GM19395 (cell line): ENCODE data around the gene CAPN9.

ENCODE experiments used
- ATAC-seq: cut with Tn5 transposase; IDR thresholded peaks from one replicate; pipeline ENCODE4 v1.9.1; 2021; ENCODE audit warnings: mild to moderate bottlenecking, moderate library complexity; ENCODE audit not compliant: unreplicated experiment

Gene CAPN9

DNA sequence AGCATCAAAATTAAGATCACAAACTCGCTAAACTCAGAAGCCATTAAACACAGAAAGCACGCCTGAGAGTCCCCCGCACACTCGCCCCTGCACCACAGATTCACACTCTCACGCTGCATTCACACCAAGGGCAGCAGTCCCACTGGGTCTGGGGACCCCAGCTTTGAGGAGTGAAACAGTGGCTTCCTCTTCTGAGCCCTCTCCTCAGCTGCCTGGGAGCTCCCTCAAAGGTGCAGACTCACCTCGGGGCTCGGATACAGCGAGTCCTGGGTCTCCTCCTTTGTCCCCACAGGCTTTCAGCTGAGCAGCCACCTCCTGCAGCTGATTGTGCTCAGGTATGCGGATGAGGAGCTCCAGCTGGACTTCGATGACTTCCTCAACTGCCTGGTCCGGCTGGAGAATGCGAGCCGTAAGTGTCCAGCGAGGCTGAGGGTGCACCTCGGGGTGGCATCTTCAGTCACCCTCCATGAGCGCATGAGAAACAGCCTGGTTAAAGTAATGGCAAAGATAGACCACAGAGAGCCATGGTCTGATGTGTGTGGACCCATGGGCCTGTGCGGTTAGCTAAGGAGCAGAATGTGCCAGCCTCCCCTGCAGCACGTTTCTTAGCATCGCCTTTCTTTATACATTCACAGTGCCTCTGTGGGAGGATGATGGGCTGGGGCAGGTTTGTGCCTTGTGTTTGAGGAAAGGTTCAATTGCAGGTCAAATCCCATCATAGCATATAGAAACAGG is 47.9 kb downstream of the CAPN9 start:
- no peak for ATAC-seq

DNA sequence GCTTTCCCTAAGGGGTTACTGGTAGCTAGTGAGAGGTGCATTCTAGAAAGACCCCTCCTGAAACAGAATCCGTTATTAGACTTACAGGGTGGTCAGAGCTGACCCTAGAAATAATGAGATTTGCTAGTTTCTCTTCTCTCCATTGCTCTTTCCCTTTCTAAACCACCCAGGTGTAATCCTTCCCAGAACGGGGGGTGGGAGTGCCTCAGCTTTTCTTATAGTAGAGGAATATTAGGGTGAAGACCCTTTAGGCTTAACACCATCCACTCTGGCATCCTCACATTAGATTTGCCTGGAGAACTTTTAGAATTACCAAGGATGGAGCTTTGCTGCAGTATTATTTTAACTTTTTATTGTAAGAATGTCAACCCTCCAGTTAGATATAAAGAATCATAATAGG is 49.4 kb downstream of the CAPN9 start:
- ATAC-seq: no peak

DNA sequence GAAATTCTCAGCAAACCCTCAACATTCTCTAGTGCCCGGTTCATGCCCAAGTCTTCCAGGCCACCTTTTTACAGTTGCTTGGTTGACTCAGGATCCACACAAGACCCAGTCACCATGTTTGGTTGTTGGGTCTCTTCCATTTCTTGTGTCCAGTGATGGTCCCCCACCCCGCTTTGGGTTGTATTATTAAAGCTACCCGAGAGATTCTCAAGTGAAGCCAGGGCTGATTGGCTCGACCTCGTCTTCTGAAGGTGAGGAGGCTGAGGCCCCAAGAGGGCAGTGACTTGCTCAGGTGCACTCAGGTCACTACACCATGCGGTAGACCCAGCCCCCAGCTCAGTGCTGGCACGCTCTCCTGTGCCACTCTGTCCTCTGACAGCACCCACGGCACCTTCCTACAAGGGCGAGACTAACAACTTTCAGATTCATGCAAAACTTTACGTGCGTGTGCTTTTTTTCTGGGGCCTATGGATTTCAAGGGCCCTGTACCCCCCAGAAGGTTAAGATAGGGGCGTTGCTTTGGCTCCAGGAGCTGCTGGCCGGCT is 50.3 kb downstream of the CAPN9 start:
- no peak for ATAC-seq

DNA sequence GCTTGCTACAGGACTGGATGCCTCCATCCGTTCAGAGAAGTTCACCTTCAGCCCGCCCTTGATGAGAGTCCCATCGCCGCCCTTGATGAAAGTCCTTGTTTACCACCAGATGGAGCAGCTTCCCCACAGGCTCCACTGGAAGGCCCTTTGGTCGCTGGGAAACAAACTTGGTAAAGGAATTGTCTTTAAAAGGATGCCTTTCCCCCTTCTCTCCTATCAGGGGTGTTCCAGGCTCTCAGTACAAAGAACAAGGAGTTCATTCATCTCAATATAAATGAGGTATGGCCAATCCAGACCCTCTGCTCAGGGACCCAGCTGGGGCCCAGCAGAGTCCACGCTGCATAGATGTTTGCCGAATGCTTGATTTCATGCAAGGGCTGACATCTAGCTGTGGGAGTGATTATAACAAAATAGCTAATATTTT is 50.8 kb downstream of the CAPN9 start:
- ATAC-seq: no peak

DNA sequence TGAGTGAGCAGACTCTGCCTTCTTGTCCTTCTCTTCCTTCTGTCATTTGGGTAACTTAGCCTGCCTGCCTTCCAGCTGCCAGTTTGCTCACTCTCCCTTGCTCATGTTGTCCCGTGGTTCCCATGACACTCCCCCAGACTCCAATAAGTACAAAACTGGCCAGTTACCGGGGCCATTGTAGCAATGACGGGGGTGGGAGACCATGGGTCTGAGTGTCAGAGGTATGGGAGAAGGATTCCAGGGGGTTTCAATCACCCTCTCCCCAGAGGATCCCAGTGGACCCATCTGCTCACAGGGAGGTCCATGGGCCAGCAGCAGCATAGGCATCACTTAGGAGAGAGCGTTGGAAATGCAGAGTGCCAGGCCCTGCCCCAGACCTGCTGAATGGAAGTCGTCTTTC is 51.3 kb downstream of the CAPN9 start:
- ATAC-seq: no peak

DNA sequence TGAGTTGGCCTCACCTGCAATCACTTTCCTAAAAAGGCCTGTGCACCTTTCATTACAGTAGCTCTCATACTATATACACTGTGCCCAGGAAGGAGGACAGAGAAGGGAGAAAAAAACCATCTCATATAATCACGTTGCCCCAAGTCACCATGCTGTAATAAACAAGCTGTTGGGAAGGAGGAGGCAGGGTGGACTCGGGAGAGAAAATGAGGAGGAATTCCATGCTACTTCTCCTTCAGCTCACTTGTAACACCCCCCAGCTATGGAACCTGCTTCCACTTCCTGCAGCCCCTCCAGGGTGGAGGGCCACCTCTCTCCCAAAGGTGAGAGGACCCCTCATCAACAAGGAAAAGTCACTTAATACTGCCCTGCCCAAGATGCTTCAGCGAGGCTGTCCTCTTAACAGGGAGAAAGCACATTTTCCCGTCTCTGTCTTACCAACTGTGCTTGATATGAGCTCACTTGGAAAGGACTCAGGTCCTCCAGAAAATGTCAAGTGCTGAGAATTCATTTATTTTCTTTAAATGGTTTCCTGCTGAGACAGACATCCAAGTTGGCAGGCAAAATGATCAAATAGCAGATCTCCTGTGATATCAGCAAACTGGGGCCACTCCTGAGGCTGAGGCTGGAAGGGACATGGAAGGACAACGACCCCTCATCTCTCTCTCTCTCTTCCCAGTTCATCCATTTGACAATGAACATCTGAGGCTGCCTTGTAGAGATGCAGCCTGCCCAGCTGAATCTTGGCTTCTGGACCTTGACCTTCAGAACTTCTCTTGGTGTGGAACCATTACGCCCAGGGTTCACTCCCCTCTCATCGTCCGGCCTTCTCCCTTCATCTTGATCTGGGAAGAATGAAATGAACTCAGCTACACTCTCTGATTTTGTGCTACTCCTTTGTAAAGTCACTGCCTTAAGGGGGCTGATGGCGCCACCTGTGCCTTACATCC is 54.0 kb downstream of the CAPN9 start:
- no peak for ATAC-seq

DNA sequence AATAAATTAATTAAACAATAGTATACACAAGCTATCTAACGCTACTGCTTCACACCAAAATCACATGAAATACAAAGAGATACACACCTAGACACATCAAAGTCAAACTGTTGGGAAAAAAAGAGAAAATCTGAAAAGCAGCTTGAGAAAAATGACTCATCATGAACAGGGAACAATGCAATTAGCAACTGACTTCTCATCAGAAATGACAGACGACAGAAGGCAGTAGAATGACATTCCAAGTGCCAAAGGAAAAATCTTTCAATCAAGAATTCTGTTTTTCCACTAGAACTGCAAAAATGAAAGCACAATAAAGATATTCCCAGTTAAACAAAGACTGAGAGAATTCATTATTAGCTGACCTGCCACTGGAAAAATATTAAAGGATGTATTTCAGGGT is 57.2 kb downstream of the CAPN9 start:
- ATAC-seq: no peak

DNA sequence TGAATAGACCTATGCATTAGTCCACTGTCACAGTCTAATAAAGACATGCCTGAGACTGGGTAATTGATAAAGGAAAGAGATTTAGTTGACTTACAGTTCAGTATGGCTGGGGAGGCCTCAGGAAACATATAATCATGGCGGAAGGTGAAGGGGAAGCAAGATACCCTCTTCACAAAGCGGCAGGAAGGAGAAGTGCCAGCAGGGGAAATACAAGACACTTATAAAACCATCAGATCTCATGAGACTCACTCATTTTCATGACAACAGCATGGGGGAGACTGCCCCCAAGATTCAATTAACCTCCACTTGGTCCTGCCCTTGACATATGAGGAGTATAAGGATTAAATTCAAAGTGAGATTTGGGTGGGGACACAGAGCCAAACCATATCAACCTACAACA is 59.4 kb downstream of the CAPN9 start:
- ATAC-seq: no peak

DNA sequence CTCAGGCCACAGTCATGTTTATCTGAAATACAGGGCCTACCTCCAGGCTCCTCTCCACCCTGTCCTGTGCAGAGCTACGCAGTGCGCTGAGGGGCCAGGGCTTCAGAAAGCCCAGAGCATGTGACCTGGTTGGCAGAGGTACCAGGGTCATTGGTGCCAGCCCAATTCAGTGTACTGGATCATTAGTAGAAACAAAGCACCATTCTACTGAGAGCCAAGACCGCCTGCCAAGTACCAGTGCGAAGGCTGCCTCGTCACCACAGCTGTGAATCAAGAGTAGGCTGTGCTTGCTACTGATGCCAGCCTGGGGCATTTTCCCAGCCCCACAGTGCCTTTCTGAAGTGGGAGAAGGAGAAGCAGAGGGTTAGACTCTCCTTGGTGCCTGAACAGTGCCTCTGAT is 59.8 kb downstream of the CAPN9 start:
- ATAC-seq: no peak

DNA sequence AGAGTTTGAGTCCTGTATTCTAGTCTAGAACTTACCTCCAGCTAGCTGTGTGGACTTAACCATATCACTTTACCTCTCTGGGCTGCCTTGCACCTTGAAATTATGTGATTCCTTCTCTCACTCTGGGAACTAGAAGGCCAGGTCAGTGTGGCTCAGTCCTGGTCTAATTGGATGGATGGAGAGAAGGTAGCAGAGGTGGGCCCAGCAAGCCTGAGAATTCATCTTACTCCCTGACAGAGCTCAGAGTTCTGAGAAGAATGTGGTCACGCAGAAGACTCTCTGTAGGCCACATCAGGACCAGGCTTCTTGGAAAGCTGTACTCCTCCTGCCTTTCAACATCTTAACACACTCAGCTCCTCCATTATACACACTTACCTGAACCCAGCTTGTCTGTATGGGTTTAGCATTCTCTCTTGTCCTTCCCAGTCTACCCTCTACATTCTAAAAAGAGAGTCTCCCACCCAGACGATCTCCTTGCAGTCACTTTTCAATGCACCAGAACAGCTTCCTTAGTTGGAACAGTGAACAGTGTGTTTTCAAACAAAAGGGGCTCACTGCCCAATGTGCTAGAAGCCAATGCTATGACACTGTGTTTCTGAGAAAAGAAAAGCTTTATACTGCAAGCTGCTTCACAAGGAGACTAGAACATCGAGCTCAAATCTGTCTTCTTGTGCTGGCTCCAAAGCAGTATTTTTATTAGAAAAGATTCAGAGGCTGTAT is 60.5 kb downstream of the CAPN9 start:
- no peak for ATAC-seq

DNA sequence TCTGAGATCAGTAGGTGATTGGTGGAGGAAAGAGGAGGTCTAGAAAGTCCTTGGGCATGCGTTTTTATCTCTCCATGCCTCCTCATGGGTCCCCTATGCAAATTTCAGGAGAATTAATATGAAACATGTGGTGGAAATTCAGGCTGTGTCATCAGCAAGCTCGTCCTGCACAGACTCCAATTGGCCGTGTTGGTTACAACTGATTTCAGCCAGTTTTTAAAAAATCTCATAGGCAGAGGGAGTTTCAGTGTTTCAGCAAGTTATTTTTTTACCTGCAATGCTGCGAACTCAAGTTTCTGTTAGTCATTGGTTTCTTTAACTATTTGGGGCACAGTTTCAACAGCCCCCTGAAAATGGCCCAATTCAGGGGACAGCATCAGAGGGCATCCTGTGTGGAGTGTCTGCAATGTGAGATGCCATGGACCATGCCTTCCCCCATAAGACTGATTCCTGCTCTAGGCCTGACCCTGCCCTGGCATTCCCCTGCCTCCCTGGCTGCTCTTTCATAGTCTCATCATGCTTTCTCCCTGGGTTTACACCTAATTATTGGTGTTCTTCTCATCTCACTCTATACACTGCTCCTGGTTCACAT is 61.2 kb downstream of the CAPN9 start:
- no peak for ATAC-seq

DNA sequence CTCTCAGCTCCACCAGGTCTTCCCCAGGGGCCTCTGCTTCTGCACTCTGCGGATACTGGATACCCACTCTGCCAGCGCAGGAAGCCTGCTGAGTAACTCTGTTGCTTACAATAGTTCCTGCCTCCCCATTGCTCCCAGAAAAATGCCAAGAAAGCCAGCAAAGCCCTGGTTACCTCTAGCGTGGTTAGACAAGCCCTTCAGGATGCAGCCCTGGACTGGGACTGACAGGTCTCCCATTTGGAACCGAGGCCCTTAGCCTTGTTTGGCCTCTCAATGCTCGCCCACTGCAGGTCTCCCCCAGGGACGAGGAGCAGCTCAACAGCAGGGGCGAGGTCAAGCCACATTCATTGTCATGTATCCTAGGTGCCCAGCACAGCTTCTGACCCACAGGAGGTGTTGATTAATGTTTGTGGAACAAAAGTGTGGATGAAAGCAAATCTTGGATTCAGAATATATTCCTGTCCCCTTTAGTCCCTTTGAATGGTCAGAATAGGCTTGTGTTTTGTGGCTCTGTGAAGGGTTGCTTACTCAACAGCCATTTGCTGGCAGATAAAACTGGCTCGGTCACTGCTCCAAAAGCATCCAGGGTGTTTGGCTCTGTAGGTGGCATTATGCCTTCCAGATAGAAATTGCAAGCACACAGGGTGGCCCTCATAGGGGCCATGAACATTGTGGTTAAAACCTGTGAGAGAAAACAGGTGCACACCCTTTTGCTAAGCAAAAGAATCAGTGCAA is 62.2 kb downstream of the CAPN9 start:
- no peak for ATAC-seq

DNA sequence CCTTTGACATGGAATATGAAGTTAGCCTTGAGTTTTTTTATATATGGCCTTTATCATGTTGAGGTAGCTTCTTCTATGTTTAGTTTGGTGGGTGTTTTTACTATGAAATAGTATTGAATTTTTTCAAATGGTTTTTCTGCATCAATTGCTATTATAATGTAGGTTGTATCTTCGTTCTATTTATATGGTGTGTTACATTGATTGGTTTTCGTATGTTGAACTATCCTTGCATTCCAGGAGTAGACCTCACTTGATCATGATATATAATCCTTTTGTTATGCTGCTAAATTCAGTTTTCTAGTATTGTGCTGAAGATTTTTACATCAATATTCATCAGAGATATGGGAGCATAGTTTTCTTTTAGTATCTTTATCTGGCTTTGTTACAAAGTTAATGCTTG is 65.4 kb downstream of the CAPN9 start:
- no peak for ATAC-seq

DNA sequence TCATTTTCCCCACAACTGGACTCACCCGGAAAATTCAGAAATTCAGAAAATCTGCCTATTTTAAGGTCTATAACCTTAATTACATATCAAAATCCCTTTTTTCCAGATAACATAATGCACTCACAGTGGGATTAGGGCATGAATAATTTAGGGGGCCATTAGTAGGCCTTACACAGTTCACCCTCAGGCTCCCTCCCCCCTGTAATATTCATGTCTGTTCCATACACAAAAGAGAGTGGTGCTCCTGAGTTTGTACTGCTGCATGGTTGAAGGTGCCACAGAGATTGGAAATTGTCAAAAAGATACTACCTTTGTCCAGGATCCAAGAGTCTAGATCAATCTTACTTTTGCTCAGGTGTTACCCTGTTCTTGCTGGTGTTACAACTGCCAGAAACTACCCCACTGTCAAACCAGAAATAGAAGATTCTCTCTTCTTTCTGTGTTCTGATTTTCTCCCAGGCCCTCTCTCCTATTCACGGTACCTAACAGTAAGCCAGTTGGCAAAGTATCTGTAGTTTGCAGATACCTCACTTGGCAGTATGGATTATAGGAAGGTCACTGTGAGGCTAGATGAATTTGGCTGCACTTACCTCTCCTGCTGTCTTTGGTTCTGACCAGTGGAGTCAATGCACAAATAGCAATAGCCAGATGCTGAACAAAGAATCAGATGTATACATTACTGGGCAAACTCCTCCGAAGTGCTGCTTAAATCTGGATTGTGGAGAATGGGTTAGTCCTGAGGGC is 67.9 kb downstream of the CAPN9 start:
- no peak for ATAC-seq

DNA sequence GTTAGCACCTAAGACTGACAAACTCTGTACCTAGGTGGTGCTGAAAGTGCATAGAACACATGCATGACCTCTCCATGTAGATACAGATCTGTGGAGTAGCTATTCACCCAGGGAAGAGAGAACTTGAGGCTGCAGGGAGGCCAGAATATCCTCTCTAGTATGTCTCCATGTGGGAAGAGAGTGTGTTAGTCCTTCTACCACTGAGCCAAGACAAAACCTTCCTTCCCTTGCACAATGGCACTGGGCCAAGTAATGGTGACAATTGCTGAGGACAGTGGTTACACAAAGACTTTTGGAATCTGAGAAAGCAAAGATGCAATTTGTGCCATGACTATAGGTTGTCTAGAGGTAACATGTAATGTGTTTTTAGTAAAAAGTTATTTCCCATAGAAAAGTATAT is 68.8 kb downstream of the CAPN9 start:
- no peak for ATAC-seq

DNA sequence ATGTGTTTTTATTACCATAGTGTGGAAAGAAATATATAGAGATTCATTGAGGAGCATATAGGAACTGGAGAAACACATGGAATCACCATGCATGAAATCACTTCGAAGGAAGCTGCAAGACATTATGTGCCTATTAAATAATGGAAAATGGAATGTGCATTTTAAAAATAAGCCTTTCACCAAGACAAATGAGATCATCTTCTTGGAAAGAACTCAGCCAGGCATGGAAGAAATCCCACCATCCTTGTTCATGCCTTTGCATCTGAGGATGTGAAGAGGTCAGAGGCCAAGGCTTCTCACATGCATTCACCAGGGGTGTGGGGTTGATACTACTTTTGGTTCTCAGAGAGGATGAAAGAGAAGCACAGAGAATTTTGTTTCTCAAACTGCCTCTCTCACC is 71.2 kb downstream of the CAPN9 start:
- no peak for ATAC-seq

DNA sequence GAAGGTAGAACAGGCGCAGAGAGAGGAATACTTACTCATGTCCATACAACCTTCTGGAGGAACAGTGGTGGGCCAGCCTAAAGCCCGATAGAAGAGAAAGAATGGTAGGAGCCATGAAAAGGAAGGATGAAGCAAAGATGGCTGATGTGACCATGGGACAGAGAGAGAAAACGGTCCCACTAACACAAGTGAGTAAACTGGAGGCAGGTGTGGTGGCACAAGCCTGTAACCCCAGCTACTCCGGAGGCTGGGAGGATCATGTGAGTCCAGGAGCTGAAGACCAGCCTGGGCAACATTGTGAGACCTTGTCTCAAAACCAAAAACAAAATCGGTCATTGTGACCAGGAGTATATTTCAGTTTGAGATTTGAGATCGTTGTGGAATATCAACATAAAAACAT is 71.7 kb downstream of the CAPN9 start:
- ATAC-seq: no peak

DNA sequence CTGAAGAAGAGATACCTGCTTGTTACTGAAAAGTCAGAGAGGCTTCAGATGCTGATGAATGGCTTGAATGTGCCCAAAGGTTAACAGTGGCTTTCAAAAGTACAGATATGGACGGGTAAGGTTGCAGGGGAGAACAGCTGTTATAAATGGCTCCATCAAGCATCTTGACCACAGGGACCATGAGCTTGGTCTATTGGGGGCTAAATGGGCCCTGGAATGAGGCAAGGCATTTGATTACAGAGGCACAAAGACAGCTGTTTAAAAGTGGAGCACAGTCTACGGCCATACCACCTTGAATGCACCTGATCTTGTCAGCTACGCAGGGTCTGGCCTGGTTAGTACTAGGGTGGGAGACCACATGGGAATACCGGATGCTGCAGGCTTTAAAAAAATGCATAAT is 72.8 kb downstream of the CAPN9 start:
- no peak for ATAC-seq

DNA sequence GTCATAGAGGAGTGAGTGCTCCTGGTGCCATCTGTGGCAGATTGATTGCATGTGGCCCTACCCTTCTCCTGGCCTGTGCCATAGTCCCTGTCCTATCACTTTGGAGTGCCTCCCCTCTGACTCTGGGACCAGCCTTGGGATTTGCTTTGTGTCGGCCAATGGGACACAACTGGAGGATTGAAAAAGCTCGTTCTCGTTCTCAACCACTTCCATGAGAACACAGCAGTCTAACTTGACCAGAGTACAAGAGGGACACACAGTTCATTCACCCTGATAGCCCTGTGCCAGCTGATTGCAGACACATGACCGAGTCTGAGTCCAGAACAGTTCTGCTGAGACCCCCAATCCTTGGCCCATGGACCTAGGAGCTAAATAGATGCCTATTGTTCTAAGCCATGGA is 73.4 kb downstream of the CAPN9 start:
- ATAC-seq: no peak

DNA sequence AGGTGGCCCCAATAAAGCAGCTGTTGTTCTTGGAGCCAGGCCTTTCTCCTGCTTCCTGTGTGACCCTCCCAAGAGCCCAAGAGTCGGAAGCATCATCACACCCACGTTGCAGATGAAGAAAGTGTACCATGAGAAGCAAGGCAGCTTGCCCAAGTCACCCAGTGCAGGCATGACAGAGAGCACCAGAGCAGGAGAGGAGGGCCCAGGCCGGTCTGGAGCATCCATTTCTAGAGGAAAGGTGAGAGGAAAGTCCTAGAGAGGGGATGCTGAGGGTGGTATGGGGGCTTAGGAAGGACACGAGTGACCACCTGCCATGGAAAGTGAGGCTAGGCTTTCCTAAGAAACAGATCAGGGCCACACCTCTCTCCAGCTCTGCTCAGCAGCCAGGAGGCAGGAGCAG is 74.2 kb downstream of the CAPN9 start:
- no peak for ATAC-seq
